Thoracic aorta (tissue), 2 donors: Measurements from ENCODE around the gene PARD3. TPM values are rescaled to one million over a fixed set of nuclear protein-coding genes. Genes with fewer than 3 reads are reported as not detected.

ENCODE experiments used
- ATAC-seq: fragments of 150-250 bp; one replicate; pipeline ENCODE4 v1.8.0; 2017; ENCODE audit warnings: low read depth; ENCODE audit not compliant: insufficient number of reproducible peaks, low FRiP score
- DNase-seq: peaks from one replicate; pipeline ENCODE4 v3.0.0-alpha.2; 2020; ENCODE audit warnings: low spot score
- H3K27ac ChIP-seq, 2 donors: fragments of 200-600 bp; sonication (generic); 1 replicate in 1 of 2; 2 replicates in 1 of 2; pipeline ENCODE4 v1.5.1; 2016; ENCODE audit warnings: mild to moderate bottlenecking in 2 of 2, moderate library complexity in 2 of 2
- H3K27me3 ChIP-seq: fragments of 200-600 bp; sonication (generic); replicated peaks from 2 replicates; pipeline ENCODE4 v1.6.0; 2016; ENCODE audit warnings: mild to moderate bottlenecking; ENCODE audit not compliant: insufficient read depth
- H3K36me3 ChIP-seq: fragments of 200-600 bp; sonication (generic); one replicate; pipeline ENCODE4 v1.5.1; 2016
- H3K4me1 ChIP-seq, 2 donors: fragments of 200-600 bp; sonication (generic); 1 replicate in 1 of 2; 2 replicates in 1 of 2; pipeline versions ENCODE4 v1.5.1 to v1.6.0; 2016; ENCODE audit warnings: low read depth in 2 of 2, mild to moderate bottlenecking in 1 of 2; ENCODE audit not compliant: control insufficient read depth in 1 of 2
- H3K4me3 ChIP-seq: fragments of 200-600 bp; sonication (generic); 2 replicates; pipeline ENCODE4 v1.5.1; 2016; ENCODE audit warnings: mild to moderate bottlenecking
- H3K9me3 ChIP-seq: fragments of 200-600 bp; sonication (generic); 2 replicates; pipeline ENCODE4 v1.5.1; 2016
- total RNA-seq, 2 donors: library from RNA; depleted of rRNA; stranded (reverse); fragments of >200 nt; gene quantifications; one replicate each; pipeline versions ENCODE4 v1.1.0 to v1.2.3, GENCODE V29; 2016
- TF ChIP-seq, protein P1 (sequence below): fragments of 200-600 bp; sonication (generic); IDR thresholded peaks from one replicate; pipeline ENCODE4 v1.5.1; 2019; ENCODE audit warnings: antibody characterized with exemption

Gene PARD3
- total RNA-seq, 2 donors from 2014 or later: 16.7 to 34.5 TPM

DNA sequence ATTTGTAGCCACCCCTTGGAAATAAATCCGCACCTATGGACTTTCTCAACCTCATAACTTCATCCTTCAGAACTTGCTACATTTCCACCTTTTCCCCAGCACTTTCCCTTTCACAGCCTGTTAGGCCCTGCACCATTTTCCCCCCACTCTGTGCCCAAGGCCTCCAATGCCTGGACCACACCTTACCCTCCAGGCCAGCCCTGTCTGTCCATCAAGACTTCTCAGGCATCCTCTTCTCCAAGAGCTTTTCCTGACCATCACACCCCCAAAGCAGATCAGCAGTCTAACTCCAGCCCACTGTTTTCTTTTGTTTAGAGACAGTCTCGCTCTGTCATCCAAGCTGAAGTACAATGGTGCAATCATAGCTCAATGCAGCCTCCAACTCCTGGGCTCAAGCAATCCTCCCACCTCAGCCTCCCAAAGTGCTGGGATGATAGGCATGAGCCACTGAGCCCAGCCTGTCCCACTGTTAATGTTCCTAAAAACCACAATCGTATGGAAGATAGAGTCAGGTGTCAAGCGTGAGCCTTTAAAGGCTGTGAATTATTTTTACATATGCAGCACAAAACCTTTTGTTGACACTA is 116.8 kb downstream of the PARD3 start:
- DNase-seq (no peak), ATAC-seq (no peak)
- H3K27me3 ChIP-seq: no peaks in the 10 kb centered on the region
- H3K9me3 ChIP-seq: no peaks in the 10 kb centered on the region
- H3K4me1 ChIP-seq: peaks cover 22 to 50% of the 10 kb centered on the region in 2 donors
- no peak overlapping the region for H3K27ac ChIP-seq
- H3K4me3 ChIP-seq: no peak overlapping the region
- TF ChIP-seq, protein P1, sequence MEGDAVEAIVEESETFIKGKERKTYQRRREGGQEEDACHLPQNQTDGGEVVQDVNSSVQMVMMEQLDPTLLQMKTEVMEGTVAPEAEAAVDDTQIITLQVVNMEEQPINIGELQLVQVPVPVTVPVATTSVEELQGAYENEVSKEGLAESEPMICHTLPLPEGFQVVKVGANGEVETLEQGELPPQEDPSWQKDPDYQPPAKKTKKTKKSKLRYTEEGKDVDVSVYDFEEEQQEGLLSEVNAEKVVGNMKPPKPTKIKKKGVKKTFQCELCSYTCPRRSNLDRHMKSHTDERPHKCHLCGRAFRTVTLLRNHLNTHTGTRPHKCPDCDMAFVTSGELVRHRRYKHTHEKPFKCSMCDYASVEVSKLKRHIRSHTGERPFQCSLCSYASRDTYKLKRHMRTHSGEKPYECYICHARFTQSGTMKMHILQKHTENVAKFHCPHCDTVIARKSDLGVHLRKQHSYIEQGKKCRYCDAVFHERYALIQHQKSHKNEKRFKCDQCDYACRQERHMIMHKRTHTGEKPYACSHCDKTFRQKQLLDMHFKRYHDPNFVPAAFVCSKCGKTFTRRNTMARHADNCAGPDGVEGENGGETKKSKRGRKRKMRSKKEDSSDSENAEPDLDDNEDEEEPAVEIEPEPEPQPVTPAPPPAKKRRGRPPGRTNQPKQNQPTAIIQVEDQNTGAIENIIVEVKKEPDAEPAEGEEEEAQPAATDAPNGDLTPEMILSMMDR: no peak
- H3K36me3 ChIP-seq: no peaks in the 10 kb centered on the region

DNA sequence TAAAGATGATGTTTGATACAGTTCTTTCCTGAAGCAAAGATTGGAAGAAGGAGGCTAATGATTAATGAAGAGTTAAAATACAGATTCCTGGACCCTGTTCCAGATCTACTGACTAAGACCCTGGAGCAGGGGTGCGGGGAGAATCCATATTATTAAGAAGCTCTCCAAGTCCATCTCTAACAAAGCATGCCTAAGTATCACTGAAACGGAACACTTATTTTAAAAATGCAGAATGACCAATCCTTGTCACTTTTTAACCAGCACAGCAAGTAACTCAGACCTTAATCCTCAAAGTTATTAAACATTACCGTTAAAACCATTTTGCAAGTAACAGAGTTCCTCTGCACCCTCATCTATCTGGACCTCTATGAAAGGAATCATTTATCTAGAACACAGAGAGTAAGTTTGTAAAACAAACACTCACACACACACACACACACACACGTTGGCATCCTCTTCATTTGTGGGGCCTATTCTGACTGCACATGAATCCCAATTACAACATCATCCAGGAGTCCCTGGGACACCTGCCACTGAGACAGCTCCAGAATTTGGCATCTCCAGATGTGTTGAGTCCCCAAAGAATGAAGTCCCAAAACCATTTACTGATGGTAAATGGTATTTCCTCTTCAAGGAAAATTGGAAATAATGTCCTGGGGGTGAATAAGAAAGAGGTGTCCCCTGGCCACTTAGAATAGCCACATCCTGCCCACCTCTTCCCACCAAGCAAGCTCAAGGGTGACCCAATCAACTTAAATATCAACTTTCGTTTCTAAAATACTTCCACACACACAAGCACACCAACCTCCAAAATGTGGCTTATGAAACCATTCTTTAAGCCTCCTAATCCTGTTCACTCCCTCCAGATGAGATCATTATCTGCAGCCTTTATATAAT is 117.5 kb downstream of the PARD3 start:
- no peaks in the 10 kb centered on the region for H3K27me3 ChIP-seq
- H3K4me3 ChIP-seq: no peak overlapping the region
- DNase-seq (no peak), ATAC-seq (no peak)
- no peak overlapping the region for H3K27ac ChIP-seq
- no peaks in the 10 kb centered on the region for H3K9me3 ChIP-seq
- H3K36me3 ChIP-seq: no peaks in the 10 kb centered on the region
- H3K4me1 ChIP-seq: peaks cover 14 to 42% of the 10 kb centered on the region in 2 donors
- TF ChIP-seq, protein P1: no peak

DNA sequence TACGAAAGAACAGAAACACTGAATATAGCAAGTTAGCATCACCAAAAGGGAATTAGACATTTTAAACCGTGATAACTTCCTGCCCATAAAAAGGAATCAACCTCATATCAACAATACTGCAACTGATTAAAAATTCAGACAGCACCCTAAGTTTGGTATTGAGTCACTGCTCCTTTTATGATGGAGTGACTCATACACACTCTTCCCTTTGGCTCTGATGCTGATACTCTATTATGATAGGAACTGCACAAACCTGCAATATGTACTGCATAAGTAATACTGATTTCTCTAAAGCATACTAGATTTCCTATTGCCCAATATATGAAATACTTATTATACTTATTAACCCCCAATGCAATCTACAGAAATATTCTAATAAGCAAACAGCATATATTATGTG is 118.7 kb downstream of the PARD3 start:
- H3K36me3 ChIP-seq: no peaks in the 10 kb centered on the region
- no peaks in the 10 kb centered on the region for H3K9me3 ChIP-seq
- ATAC-seq (no peak), DNase-seq (no peak)
- H3K4me3 ChIP-seq: no peak overlapping the region
- no peak overlapping the region for H3K27ac ChIP-seq
- peaks cover 11 to 39% of the 10 kb centered on the region in 2 donors for H3K4me1 ChIP-seq
- no peaks in the 10 kb centered on the region for H3K27me3 ChIP-seq
- TF ChIP-seq, protein P1: no peak

DNA sequence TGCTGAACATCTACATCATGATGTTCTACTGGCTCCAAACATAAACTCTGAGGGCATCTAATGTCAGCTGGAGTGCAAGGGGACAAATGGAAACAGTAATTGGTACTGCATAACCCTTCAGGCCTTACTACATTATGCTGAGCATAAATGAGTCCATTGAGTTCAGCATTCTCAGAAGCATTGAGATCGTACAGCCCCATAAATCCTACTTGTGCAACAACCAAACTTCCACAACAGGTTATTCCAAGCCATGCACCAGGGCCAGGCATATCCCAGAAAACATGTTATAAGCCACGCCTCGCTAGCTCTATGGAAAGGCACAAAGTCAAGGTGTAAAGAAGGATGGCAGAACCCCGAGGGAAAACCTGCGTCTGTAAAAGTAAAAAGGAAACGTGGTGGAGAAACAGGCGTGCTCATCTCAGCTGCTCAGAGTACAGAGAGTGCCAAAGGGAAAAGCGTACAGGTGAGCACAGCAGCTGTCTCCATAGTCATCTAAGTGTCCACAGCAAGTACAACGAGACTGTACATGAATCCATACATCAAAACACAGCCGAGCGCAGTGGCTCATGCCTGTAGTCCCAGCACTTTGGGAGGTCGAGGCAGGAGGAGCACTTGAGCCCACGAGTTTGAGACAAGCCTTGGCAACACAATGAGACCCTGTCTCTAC is 124.6 kb downstream of the PARD3 start:
- Histone ChIP-seq H3K4me1 (peaks cover 9 to 23% of the 10 kb centered on the region in 2 donors), H3K4me3 (no peak overlapping the region), H3K9me3 (no peaks in the 10 kb centered on the region), H3K36me3 (no peaks in the 10 kb centered on the region), H3K27me3 (no peaks in the 10 kb centered on the region), H3K27ac (no peak overlapping the region)
- DNase-seq: no peak
- no peak for ATAC-seq
- TF ChIP-seq, protein P1: no peak

DNA sequence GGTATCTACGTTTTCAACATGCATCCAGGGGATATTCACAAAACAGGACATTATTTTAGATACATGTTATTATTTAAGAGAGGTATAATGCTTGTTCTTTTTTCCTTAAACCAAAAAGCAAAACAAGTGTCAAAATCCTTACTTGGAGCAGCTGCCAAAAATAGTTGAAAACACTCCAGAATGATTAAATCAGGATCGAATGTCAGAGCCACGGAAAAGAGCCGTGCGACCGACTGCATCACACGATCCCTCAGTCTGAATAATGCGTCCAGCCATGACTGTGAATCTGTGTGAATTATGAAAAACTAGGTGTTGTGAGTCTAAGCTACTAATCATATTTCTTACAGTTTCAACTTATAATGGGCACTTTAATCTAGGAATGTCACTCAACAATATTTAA is 126.0 kb downstream of the PARD3 start:
- ATAC-seq: no peak
- peak overlapping the region; percentile 46 for H3K4me3 ChIP-seq
- H3K27ac ChIP-seq: no peak overlapping the region
- no peaks in the 10 kb centered on the region for H3K36me3 ChIP-seq
- no peaks in the 10 kb centered on the region for H3K27me3 ChIP-seq
- DNase-seq: no peak
- peaks cover 9 to 22% of the 10 kb centered on the region in 2 donors for H3K4me1 ChIP-seq
- TF ChIP-seq, protein P1: no peak
- H3K9me3 ChIP-seq: no peaks in the 10 kb centered on the region
